K562 (cell line): ENCODE data around the gene ATXN7L2. TPM values are rescaled to one million over a fixed set of nuclear protein-coding genes. Genes with fewer than 3 reads are reported as not detected.

Source experiments
- GABPA ChIP-seq: fragments of 200-800 bp; sonication (Bioruptor generic); conservative IDR thresholded peaks from 2 replicates; pipeline ENCODE4 v1.6.1; 2016; ENCODE audit warnings: low read depth, missing genetic modification characterization, missing compliant biosample characterization
- HDAC1 ChIP-seq, 2 experiments: fragments of 450-650 bp; IDR thresholded peaks; 2 replicates each; pipeline ENCODE4 v1.6.1; 2016 to 2017; ENCODE audit warnings: inconsistent platforms in 1 of 2, mild to moderate bottlenecking in 1 of 2, moderate library complexity in 1 of 2
- KLF6 ChIP-seq: fragments of 250-450 bp; sonication (Bioruptor Pico); IDR thresholded peaks from 2 replicates; pipeline ENCODE4 v1.4.0; 2020; ENCODE audit warnings: mild to moderate bottlenecking, moderate library complexity, borderline replicate concordance
- MIER1 ChIP-seq: fragments of 450-650 bp; IDR thresholded peaks from 2 replicates; pipeline ENCODE4 v1.6.1; 2016; ENCODE audit warnings: antibody characterized with exemption, mild to moderate bottlenecking, low read depth
- POU5F1 ChIP-seq: fragments of 150-350 bp; IDR thresholded peaks from 2 replicates; pipeline ENCODE4 v1.6.1; 2014; ENCODE audit warnings: borderline replicate concordance, low read length, low read depth, mild to moderate bottlenecking; ENCODE audit not compliant: partially characterized antibody
- PPARD ChIP-seq: fragments of 250-450 bp; sonication (Bioruptor Pico); IDR thresholded peaks from 2 replicates; pipeline ENCODE4 v1.8.0; 2022; ENCODE audit warnings: inconsistent platforms, mild to moderate bottlenecking, moderate library complexity
- PURB ChIP-seq: sonication (generic); formaldehyde crosslinking; IDR thresholded peaks from 2 replicates; pipeline ENCODE4 v1.9.0; 2021; ENCODE audit warnings: low read depth, mild to moderate bottlenecking, missing genetic modification reagents
- RUNX1 ChIP-seq: sonication (generic); IDR thresholded peaks from 2 replicates; pipeline ENCODE4 v1.6.1; 2016; ENCODE audit warnings: antibody characterized with exemption, low read depth
- SIRT6 ChIP-seq: IDR thresholded peaks from one replicate; pipeline ENCODE4 v1.6.1; 2012; ENCODE audit warnings: low read depth, mild to moderate bottlenecking, control low read depth, inconsistent platforms, low read length, moderate library complexity
- TRIM28 ChIP-seq: fragments of 450-650 bp; IDR thresholded peaks from 2 replicates; pipeline ENCODE4 v1.6.1; 2017
- ZNF507 ChIP-seq: conservative IDR thresholded peaks from 2 replicates; pipeline ENCODE4 v1.6.1; 2017; ENCODE audit warnings: missing genetic modification characterization, missing compliant biosample characterization
- ZNF57 ChIP-seq: fragments of 450-650 bp; formaldehyde crosslinking; IDR thresholded peaks from 2 replicates; pipeline ENCODE4 v1.4.0; 2020; ENCODE audit warnings: mild to moderate bottlenecking, moderate library complexity
- ZNF717 ChIP-seq: fragments of 250-450 bp; sonication (Bioruptor Pico); IDR thresholded peaks from 2 replicates; pipeline ENCODE4 v1.5.0; 2021
- polyA plus RNA-seq, 8 experiments: library from polyadenylated mRNA; depleted of rRNA in 4 of 8; stranded (reverse) in 5 of 8; unstranded in 3 of 8; fragments of >200 nt; fragmentation: Nextera tagmentation in 2 of 8; fragmentation: Illumina TruSeq in 1 of 8; extraction: Ambion mirVana in 2 of 8; extraction: Trizol in 1 of 8; gene quantifications; 2 replicates each; pipeline versions ENCODE4 v1.2.1 to v1.2.3, GENCODE V29; 2011 to 2014; ENCODE audit warnings: inconsistent platforms in 1 of 8, missing spikeins in 1 of 8
- total RNA-seq, 7 experiments: library from RNA; depleted of rRNA in 6 of 7; stranded (reverse); fragments of >200 nt in 6 of 7; fragmentation: Illumina TruSeq in 2 of 7; extraction: Trizol in 2 of 7; gene quantifications; 2 replicates each; pipeline versions ENCODE4 v1.2.1 to v1.2.3, GENCODE V29; 2011 to 2021; ENCODE audit warnings: low replicate concordance in 1 of 7
- TF ChIP-seq, protein P1 (sequence below): sonication (generic); formaldehyde crosslinking; IDR thresholded peaks from 2 replicates; pipeline ENCODE4 v1.8.0; 2022; ENCODE audit warnings: mild to moderate bottlenecking, missing genetic modification reagents
- TF ChIP-seq, protein P2 (sequence below): fragments of 450-650 bp; IDR thresholded peaks from 2 replicates; pipeline ENCODE4 v1.6.1; 2017; ENCODE audit warnings: antibody characterized with exemption, mild to moderate bottlenecking
- TF ChIP-seq, protein P3 (sequence below): fragments of 450-650 bp; IDR thresholded peaks from 2 replicates; pipeline ENCODE4 v1.6.1; 2014; ENCODE audit warnings: low read depth, mild to moderate bottlenecking, moderate library complexity, borderline replicate concordance
- TF ChIP-seq, protein P4 (sequence below): fragments of 250-450 bp; sonication (Bioruptor Pico); IDR thresholded peaks from 2 replicates; pipeline ENCODE4 v1.9.0; 2021; ENCODE audit warnings: mild to moderate bottlenecking, inconsistent platforms

Gene ATXN7L2
- total and polyA plus RNA-seq, 9 of the 15 experiments (the other 6 are each of a cell fraction or from before 2014, with no cell fraction given) = 0.21 to 10.4 (median 5.8) TPM

DNA sequence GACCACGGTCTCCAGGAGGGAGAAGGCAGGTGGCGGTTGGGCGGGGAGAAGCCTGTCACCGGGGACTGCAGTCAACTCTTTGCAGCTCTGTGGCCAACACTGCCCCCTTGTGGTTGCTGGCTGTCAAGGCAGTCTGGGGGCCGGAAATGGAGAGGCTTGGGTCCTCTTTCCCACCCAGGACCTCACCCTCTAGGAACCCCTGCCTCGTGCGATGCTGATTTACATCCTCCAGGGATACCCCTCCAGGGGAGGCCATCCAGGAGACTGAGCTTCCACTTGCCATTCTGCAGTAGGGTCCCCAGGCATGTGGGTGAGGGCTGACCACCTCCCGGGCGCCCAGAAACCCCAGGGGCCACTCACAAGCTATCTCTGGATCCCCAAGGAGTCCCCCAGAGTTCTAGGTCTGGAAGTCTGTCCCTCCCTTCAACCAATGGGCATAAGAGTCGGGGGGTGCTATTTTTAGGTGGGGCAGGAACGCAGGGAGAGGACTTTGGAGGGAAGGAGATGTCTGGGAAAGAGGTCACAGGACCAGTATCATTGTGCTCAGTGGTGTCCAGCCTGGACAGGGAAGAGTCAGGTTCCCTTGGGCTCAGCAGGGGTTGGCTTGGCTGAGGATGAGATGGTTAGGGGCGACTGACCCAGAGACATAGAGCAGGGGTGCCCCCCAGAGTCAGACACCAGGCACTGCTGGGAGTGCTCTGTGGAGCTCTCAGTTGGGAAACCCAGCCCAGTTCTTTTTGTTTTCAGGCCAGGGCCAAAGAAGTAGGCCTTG is 48.8 kb downstream of the ATXN7L2 start (continued):
- TF ChIP-seq, protein P1, sequence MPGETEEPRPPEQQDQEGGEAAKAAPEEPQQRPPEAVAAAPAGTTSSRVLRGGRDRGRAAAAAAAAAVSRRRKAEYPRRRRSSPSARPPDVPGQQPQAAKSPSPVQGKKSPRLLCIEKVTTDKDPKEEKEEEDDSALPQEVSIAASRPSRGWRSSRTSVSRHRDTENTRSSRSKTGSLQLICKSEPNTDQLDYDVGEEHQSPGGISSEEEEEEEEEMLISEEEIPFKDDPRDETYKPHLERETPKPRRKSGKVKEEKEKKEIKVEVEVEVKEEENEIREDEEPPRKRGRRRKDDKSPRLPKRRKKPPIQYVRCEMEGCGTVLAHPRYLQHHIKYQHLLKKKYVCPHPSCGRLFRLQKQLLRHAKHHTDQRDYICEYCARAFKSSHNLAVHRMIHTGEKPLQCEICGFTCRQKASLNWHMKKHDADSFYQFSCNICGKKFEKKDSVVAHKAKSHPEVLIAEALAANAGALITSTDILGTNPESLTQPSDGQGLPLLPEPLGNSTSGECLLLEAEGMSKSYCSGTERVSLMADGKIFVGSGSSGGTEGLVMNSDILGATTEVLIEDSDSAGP (CRISPR knock-in tag) = no peak
- TF ChIP-seq KLF6 = no peak
- peak; percentile 70 for TF ChIP-seq GABPA (tag)
- no peak for TF ChIP-seq RUNX1
- TF ChIP-seq, protein P2, sequence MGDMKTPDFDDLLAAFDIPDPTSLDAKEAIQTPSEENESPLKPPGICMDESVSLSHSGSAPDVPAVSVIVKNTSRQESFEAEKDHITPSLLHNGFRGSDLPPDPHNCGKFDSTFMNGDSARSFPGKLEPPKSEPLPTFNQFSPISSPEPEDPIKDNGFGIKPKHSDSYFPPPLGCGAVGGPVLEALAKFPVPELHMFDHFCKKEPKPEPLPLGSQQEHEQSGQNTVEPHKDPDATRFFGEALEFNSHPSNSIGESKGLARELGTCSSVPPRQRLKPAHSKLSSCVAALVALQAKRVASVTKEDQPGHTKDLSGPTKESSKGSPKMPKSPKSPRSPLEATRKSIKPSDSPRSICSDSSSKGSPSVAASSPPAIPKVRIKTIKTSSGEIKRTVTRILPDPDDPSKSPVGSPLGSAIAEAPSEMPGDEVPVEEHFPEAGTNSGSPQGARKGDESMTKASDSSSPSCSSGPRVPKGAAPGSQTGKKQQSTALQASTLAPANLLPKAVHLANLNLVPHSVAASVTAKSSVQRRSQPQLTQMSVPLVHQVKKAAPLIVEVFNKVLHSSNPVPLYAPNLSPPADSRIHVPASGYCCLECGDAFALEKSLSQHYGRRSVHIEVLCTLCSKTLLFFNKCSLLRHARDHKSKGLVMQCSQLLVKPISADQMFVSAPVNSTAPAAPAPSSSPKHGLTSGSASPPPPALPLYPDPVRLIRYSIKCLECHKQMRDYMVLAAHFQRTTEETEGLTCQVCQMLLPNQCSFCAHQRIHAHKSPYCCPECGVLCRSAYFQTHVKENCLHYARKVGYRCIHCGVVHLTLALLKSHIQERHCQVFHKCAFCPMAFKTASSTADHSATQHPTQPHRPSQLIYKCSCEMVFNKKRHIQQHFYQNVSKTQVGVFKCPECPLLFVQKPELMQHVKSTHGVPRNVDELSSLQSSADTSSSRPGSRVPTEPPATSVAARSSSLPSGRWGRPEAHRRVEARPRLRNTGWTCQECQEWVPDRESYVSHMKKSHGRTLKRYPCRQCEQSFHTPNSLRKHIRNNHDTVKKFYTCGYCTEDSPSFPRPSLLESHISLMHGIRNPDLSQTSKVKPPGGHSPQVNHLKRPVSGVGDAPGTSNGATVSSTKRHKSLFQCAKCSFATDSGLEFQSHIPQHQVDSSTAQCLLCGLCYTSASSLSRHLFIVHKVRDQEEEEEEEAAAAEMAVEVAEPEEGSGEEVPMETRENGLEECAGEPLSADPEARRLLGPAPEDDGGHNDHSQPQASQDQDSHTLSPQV = no peak
- TF ChIP-seq PURB (CRISPR knock-in tag) = no peak
- TF ChIP-seq ZNF717 (CRISPR knock-in tag) = 0 out of 2 replicates have a peak, but pooled peaks have one; percentile 66
- no peak for TF ChIP-seq SIRT6
- TF ChIP-seq ZNF57 (CRISPR knock-in tag) = no peak
- TF ChIP-seq PPARD = no peak
- TF ChIP-seq, protein P3, sequence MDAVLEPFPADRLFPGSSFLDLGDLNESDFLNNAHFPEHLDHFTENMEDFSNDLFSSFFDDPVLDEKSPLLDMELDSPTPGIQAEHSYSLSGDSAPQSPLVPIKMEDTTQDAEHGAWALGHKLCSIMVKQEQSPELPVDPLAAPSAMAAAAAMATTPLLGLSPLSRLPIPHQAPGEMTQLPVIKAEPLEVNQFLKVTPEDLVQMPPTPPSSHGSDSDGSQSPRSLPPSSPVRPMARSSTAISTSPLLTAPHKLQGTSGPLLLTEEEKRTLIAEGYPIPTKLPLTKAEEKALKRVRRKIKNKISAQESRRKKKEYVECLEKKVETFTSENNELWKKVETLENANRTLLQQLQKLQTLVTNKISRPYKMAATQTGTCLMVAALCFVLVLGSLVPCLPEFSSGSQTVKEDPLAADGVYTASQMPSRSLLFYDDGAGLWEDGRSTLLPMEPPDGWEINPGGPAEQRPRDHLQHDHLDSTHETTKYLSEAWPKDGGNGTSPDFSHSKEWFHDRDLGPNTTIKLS = no peak; the same call in 1 of the 2 replicates
- TF ChIP-seq, protein P4, sequence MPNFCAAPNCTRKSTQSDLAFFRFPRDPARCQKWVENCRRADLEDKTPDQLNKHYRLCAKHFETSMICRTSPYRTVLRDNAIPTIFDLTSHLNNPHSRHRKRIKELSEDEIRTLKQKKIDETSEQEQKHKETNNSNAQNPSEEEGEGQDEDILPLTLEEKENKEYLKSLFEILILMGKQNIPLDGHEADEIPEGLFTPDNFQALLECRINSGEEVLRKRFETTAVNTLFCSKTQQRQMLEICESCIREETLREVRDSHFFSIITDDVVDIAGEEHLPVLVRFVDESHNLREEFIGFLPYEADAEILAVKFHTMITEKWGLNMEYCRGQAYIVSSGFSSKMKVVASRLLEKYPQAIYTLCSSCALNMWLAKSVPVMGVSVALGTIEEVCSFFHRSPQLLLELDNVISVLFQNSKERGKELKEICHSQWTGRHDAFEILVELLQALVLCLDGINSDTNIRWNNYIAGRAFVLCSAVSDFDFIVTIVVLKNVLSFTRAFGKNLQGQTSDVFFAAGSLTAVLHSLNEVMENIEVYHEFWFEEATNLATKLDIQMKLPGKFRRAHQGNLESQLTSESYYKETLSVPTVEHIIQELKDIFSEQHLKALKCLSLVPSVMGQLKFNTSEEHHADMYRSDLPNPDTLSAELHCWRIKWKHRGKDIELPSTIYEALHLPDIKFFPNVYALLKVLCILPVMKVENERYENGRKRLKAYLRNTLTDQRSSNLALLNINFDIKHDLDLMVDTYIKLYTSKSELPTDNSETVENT = 0 out of 2 replicates have a peak, but pooled peaks have one; percentile 35
- TF ChIP-seq POU5F1 = no peak
- TF ChIP-seq TRIM28 = no peak
- TF ChIP-seq ZNF507 (tag) = no peak
- TF ChIP-seq MIER1 = peak; percentile 60; the same call in 1 of the 2 replicates
- peak in 1 of 2 experiments; percentile 48; a peak in 1 of 4 replicates for TF ChIP-seq HDAC1 (IDR thresholded peaks at IDR 0.05)
